Sigmoid colon (tissue), 4 donors: Measurements from ENCODE around the gene DNAJC5.

ENCODE experiments used
- EP300 ChIP-seq, 4 donors: sonication (generic); formaldehyde crosslinking; IDR thresholded peaks; one replicate each; pipeline ENCODE4 v1.6.1; 2017; ENCODE audit warnings: antibody characterized with exemption in 4 of 4
- POLR2A ChIP-seq, 2 donors: fragments of 450-650 bp; IDR thresholded peaks; one replicate each; pipeline ENCODE4 v1.6.1; 2016; ENCODE audit warnings: antibody characterized with exemption in 2 of 2, mild to moderate bottlenecking in 2 of 2, moderate library complexity in 2 of 2
- POLR2AphosphoS5 ChIP-seq, 4 donors: sonication (generic); formaldehyde crosslinking; IDR thresholded peaks; one replicate each; pipeline ENCODE4 v1.6.1; 2017; ENCODE audit warnings: antibody characterized with exemption in 4 of 4
- TF ChIP-seq, protein P1 (sequence below), 4 experiments: fragments of 450-650 bp in 3 of 4; fragments of 200-600 bp in 1 of 4; IDR thresholded peaks; one replicate each; pipeline ENCODE4 v1.5.1; 2016 to 2019; ENCODE audit warnings: antibody characterized with exemption in 4 of 4, mild to moderate bottlenecking in 3 of 4, moderate library complexity in 2 of 4

DNA sequence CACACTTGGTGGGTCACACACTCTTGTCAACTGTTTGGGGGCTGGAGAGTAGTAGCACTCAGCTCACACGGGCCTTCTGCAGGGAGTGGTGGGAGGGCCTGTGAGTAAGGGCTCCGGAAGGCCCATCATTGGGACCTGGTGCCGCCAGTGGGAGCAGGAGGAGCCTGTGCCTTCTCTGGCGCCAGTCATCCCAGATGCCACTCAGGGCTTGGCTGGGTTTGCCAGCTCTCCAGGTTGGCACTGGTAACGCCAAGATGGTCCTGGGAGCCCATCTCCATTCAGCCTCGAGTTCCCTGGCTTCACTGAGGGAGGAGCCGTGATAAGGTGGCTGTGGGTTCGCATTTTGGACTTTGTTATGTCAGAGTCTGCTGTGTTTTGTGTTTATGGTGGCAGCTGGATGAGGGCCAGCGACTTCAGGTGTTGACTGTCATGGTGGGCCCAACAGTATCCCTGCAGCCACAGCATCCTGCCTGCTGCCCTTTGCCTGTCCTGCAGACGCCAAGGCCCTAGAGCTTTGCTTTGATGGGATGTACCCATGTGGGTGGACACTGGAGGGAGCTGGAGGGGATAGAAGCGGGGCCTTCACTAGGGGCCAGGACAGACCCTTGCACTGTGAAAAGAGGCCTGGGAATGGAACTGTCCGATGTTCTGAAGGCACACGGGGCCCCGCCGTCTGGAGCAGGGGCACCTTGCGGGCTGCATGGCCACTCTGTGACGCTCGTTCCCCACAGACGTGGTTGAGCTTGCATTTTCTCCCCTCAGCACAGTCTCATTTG, 13.3 kb upstream of the DNAJC5 start:
- TF ChIP-seq POLR2A (IDR thresholded peaks at IDR 0.05) (no peak), EP300 (IDR thresholded peaks at IDR 0.05) (no peak), POLR2AphosphoS5 (IDR thresholded peaks at IDR 0.05) (no peak)
- TF ChIP-seq, protein P1, sequence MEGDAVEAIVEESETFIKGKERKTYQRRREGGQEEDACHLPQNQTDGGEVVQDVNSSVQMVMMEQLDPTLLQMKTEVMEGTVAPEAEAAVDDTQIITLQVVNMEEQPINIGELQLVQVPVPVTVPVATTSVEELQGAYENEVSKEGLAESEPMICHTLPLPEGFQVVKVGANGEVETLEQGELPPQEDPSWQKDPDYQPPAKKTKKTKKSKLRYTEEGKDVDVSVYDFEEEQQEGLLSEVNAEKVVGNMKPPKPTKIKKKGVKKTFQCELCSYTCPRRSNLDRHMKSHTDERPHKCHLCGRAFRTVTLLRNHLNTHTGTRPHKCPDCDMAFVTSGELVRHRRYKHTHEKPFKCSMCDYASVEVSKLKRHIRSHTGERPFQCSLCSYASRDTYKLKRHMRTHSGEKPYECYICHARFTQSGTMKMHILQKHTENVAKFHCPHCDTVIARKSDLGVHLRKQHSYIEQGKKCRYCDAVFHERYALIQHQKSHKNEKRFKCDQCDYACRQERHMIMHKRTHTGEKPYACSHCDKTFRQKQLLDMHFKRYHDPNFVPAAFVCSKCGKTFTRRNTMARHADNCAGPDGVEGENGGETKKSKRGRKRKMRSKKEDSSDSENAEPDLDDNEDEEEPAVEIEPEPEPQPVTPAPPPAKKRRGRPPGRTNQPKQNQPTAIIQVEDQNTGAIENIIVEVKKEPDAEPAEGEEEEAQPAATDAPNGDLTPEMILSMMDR (IDR thresholded peaks at IDR 0.05), result no peak
